ENCODE data around the gene TXNRD2.
"Not testable (repeated sequence)": the region's sequence is repeated elsewhere in the genome, so short reads cannot be mapped to it uniquely, and the experiment has no call there.

Gene TXNRD2

GRCh38 chr22:19936513-19936912 is 5.1 kb downstream of the TXNRD2 start:
- no peak for FAIRE-seq
- DNase-seq (ENCODE audit: insufficient read length, low spot score), result no peak
- TF ChIP-seq CTCF (IDR thresholded peaks at IDR 0.05; ENCODE audit: insufficient read depth, missing control alignments), result no peak

GRCh38 chr22:19935123-19935718 is 6.4 kb downstream of the TXNRD2 start:
- DNase-seq (ENCODE audit: insufficient read length, low spot score); FAIRE-seq: not testable (repeated sequence)

- DNase-seq (ENCODE audit: insufficient read length, low spot score) (no peak), FAIRE-seq (no peak)
- no peak for TF ChIP-seq CTCF (IDR thresholded peaks at IDR 0.05; ENCODE audit: insufficient read depth, missing control alignments)
These were observed 8.0 kb downstream of the TXNRD2 start for GRCh38 chr22:19933341-19934241.

- FAIRE-seq (no peak), DNase-seq (ENCODE audit: insufficient read length, low spot score) (no peak)
- no peak for TF ChIP-seq CTCF (IDR thresholded peaks at IDR 0.05; ENCODE audit: insufficient read depth, missing control alignments)
These were observed 9.0 kb downstream of the TXNRD2 start for GRCh38 chr22:19932367-19933206.

- FAIRE-seq (no peak), DNase-seq (ENCODE audit: insufficient read length, low spot score) (no peak)
- TF ChIP-seq CTCF (IDR thresholded peaks at IDR 0.05; ENCODE audit: insufficient read depth, missing control alignments), result no peak
These were observed 10.1 kb downstream of the TXNRD2 start for GRCh38 chr22:19931514-19931913.

- FAIRE-seq, result no peak
- no peak for DNase-seq (ENCODE audit: insufficient read length, low spot score)
- TF ChIP-seq CTCF (IDR thresholded peaks at IDR 0.05; ENCODE audit: insufficient read depth, missing control alignments), result no peak
These were observed 10.8 kb downstream of the TXNRD2 start for GRCh38 chr22:19930551-19931486.
